Measurements from ENCODE around the gene CRTAC1. TPM values are rescaled to one million over a fixed set of nuclear protein-coding genes. Genes with fewer than 3 reads are reported as not detected.

The CRTAC1 gene
- total and polyA plus RNA-seq, 9 of the 15 experiments (the other 6 are each of a cell fraction or from before 2014, with no cell fraction given) = not detected

DNA sequence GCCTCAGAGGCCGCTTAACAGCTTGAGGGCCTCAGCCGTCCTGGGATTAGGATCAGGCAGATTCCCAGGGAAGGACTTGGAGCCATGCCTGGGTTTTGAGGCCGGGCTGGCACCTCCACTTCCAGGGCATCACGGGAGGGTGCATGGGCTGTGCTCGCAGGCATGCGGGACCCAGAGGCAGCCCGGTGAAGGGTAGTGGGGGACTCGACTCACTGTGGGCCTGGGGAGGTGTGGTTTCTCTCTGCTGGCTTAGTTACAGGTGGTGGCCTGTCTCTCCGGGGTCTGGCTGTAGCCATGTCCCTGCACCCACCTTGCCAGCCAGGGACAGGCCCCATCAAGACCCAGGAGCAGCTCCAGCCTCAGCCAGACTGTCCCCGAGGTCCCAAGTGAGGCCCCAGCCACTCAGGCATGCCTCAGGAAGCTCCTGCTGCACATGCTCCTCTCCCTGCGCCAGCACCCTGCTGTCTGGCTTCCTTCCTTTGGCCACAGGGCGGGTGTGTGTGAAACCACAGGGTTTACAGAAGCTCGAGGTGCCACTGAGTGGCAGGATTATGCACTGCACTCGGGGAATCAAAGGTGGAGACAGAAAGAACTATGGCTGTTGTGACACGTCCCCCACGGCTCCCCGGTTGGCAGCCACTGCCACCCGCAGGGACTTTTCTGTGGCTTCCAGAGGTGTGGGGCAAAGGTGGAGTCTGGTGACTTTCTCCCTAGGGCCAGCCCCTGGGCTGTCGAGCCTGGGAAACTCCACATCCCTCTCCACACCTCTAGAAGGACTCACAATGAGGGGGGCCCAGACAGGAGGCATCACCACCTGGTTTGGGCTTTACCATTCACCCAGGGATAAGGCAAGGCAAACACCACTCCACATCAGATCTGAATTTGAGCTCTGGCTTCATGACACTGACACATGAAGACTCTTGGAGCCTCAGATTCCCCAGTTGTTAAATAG lies 161.1 kb downstream of the CRTAC1 start (continued):
- TF ChIP-seq MIER1 (IDR thresholded peaks at IDR 0.05; ENCODE audit: low read depth) (no peak), TAF7 (tag; IDR thresholded peaks at IDR 0.05) (no peak), GATAD2B (IDR thresholded peaks at IDR 0.05; ENCODE audit: borderline replicate concordance) (no peak), CHCHD3 (CRISPR knock-in tag; IDR thresholded peaks at IDR 0.05) (no peak), ZNF436 (CRISPR knock-in tag; IDR thresholded peaks at IDR 0.05) (no peak), ARNT (IDR thresholded peaks at IDR 0.05) (no peak), RAD21 (CRISPR knock-in tag; conservative IDR thresholded peaks at IDR 0.05 in 1 of 2, IDR thresholded peaks at IDR 0.05 in 1 of 2) (peak; percentile 93 to 95), HNRNPLL (IDR thresholded peaks at IDR 0.05; ENCODE audit: low read depth, low read length, poor library complexity, severe bottlenecking) (no peak), FOXK2 (conservative IDR thresholded peaks at IDR 0.05 in 1 of 2, IDR thresholded peaks at IDR 0.05 in 1 of 2; ENCODE audit: low read depth in 2 of 2) (no peak), DMBX1 (CRISPR knock-in tag; IDR thresholded peaks at IDR 0.05; ENCODE audit: borderline replicate concordance) (no peak), ZNF79 (CRISPR knock-in tag; IDR thresholded peaks at IDR 0.05; ENCODE audit: low read depth) (no peak), NR2C2 (CRISPR knock-in tag; IDR thresholded peaks at IDR 0.05) (no peak), NR2C2 (tag; IDR thresholded peaks at IDR 0.05) (no peak), SIN3A (IDR thresholded peaks at IDR 0.05; ENCODE audit: borderline replicate concordance in 2 of 2, control insufficient read depth in 1 of 2, low read depth in 2 of 2, low read length in 2 of 2) (no peak), ZNF707 (CRISPR knock-in tag; conservative IDR thresholded peaks at IDR 0.05) (no peak), MCM2 (IDR thresholded peaks at IDR 0.05; ENCODE audit: low read depth) (no peak), NCOA2 (IDR thresholded peaks at IDR 0.05; ENCODE audit: partially characterized antibody in 2 of 2) (no peak), CBFA2T2 (conservative IDR thresholded peaks at IDR 0.05) (no peak), NFIC (IDR thresholded peaks at IDR 0.05) (no peak), NFYB (IDR thresholded peaks at IDR 0.05; ENCODE audit: extremely low read depth, insufficient read length) (no peak), XRCC4 (IDR thresholded peaks at IDR 0.05; ENCODE audit: extremely low read depth, insufficient read depth, insufficient read length) (no peak), BMI1 (IDR thresholded peaks at IDR 0.05; ENCODE audit: low read length) (no peak), MXI1 (IDR thresholded peaks at IDR 0.05; ENCODE audit: low read depth, low read length) (no peak), RHOXF2B (CRISPR knock-in tag; conservative IDR thresholded peaks at IDR 0.05) (no peak), ETV5 (CRISPR knock-in tag; IDR thresholded peaks at IDR 0.05; ENCODE audit: low read depth) (peak; percentile 74; the same call in 1 of the 2 replicates)
- TF ChIP-seq, protein P1, sequence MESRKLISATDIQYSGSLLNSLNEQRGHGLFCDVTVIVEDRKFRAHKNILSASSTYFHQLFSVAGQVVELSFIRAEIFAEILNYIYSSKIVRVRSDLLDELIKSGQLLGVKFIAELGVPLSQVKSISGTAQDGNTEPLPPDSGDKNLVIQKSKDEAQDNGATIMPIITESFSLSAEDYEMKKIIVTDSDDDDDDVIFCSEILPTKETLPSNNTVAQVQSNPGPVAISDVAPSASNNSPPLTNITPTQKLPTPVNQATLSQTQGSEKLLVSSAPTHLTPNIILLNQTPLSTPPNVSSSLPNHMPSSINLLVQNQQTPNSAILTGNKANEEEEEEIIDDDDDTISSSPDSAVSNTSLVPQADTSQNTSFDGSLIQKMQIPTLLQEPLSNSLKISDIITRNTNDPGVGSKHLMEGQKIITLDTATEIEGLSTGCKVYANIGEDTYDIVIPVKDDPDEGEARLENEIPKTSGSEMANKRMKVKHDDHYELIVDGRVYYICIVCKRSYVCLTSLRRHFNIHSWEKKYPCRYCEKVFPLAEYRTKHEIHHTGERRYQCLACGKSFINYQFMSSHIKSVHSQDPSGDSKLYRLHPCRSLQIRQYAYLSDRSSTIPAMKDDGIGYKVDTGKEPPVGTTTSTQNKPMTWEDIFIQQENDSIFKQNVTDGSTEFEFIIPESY (CRISPR knock-in tag; IDR thresholded peaks at IDR 0.05) = no peak
- TF ChIP-seq, protein P2, sequence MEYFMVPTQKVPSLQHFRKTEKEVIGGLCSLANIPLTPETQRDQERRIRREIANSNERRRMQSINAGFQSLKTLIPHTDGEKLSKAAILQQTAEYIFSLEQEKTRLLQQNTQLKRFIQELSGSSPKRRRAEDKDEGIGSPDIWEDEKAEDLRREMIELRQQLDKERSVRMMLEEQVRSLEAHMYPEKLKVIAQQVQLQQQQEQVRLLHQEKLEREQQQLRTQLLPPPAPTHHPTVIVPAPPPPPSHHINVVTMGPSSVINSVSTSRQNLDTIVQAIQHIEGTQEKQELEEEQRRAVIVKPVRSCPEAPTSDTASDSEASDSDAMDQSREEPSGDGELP (CRISPR knock-in tag; IDR thresholded peaks at IDR 0.05; ENCODE audit: borderline replicate concordance) = peak; percentile 50; the same call in 1 of the 2 replicates
